Measurements from ENCODE around the gene RBM42. TPM values are rescaled to one million over a fixed set of nuclear protein-coding genes. Genes with fewer than 3 reads are reported as not detected.

The RBM42 gene
- total RNA-seq, 1 donor from 2014 or later = 114 TPM

- TF ChIP-seq CTCF (conservative IDR thresholded peaks at IDR 0.05; ENCODE audit: low read depth, low read length) = no peak
- DNase-seq (ENCODE audit: low read depth) = no peak
- H3K4me3 ChIP-seq (ENCODE audit: low read depth, low read length) = no peak overlapping the region
Observed at GRCh38 chr19:35620001-35620400, 8.8 kb upstream of the RBM42 start.

DNA sequence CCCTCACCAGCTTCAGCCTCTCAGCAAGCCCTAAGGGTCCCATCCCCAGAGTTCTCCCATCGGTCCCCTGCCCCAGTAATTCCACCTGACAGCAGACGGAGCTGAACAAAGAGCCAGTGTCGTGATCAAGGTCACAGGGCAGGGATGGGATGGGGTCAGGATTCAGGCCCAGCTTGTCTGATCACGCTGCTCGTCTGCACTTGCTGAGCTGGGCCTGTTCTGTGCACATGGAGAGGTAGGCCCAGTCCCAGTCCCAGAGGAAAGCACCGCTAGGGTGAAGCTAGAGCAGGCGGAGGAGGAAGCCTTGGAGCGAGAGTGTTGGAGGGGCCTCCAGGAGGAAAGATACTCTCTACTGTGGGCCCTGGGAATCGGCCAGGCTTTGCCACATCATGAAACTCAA, 7.1 kb upstream of the RBM42 start:
- no peak overlapping the region for H3K4me3 ChIP-seq (ENCODE audit: low read depth, low read length)
- no peak for TF ChIP-seq CTCF (conservative IDR thresholded peaks at IDR 0.05; ENCODE audit: low read depth, low read length)
- DNase-seq (ENCODE audit: low read depth) = no peak

DNA sequence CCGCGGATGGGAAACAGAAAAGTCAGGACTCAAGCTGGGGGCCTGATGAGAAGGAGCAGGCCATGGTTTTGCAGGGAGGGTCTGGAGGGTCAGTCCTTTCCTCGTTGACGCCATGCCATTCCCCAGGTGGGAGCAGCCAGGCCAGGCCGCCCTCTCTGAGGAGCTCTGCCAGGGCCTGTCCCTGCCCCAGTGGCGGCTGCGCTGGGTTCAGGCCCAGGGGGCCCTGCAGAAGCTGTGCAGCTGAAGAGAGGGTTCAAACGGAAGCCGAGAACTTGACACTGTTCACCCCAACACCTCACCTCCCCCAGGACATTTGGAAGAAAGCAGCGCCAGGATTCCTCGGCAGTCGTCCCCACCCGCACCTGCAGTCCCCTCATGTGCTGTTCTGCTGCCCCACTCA, 6.1 kb upstream of the RBM42 start:
- no peak for TF ChIP-seq CTCF (conservative IDR thresholded peaks at IDR 0.05; ENCODE audit: low read depth, low read length)
- no peak for DNase-seq (ENCODE audit: low read depth)
- no peak overlapping the region for H3K4me3 ChIP-seq (ENCODE audit: low read depth, low read length)

GRCh38 chr19:35623327-35624010, 5.4 kb upstream of the RBM42 start:
- TF ChIP-seq CTCF (conservative IDR thresholded peaks at IDR 0.05; ENCODE audit: low read depth, low read length) = no peak
- H3K4me3 ChIP-seq (ENCODE audit: low read depth, low read length) = no peak overlapping the region
- DNase-seq (ENCODE audit: low read depth) = no peak

DNA sequence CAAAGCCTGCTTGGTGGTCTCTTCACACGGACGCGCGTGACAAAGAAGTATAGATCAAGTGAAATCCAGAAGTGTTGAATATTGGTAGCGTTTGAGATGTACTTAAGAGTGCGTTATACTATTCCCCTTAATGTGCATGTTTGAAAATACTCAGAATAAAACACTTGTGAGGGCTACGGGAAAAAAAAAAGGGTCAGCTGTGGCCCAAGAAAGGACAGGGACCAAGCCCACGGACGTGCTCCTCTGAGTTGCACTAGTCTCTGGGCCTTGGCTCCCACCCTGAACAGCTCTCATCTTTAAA, 622 bp upstream of the RBM42 start:
- TF ChIP-seq CTCF (conservative IDR thresholded peaks at IDR 0.05; ENCODE audit: low read depth, low read length) = no peak
- DNase-seq (ENCODE audit: low read depth) = no peak
- H3K4me3 ChIP-seq (ENCODE audit: low read depth, low read length) = peak overlapping the region; percentile 100

DNA sequence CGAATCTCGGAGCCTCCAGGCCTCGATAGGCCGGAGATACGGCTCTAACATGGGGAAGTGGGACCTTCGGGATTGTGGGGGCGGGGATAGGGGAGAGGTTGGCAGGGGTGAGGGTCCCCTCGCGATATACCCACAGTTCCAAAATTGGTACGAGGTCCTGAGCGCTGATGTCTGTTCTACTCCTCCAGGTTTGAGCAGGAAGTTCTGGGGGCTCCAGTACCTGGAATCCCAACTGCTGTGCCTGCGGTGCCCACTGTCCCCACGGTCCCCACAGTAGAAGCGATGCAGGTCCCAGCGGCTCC, 447 bp downstream of the RBM42 start:
- DNase-seq (ENCODE audit: low read depth) = no peak
- no peak for TF ChIP-seq CTCF (conservative IDR thresholded peaks at IDR 0.05; ENCODE audit: low read depth, low read length)
- peak overlapping the region; percentile 100 for H3K4me3 ChIP-seq (ENCODE audit: low read depth, low read length)

GRCh38 chr19:35633727-35634440, 5.0 kb downstream of the RBM42 start:
- DNase-seq (ENCODE audit: low read depth) = no peak
- TF ChIP-seq CTCF (conservative IDR thresholded peaks at IDR 0.05; ENCODE audit: low read depth, low read length) = no peak
- H3K4me3 ChIP-seq (ENCODE audit: low read depth, low read length) = no peak overlapping the region

Measured in epithelial cell of proximal tubule (primary cell).